ENCODE results near the gene TPRN. TPM values are rescaled to one million over a fixed set of nuclear protein-coding genes. Genes with fewer than 3 reads are reported as not detected.

TPRN gene
- total and polyA plus RNA-seq, 9 of the 15 experiments (the other 6 are each of a cell fraction or from before 2014, with no cell fraction given), result 0.31 to 31.9 (median 4.4) TPM

DNA sequence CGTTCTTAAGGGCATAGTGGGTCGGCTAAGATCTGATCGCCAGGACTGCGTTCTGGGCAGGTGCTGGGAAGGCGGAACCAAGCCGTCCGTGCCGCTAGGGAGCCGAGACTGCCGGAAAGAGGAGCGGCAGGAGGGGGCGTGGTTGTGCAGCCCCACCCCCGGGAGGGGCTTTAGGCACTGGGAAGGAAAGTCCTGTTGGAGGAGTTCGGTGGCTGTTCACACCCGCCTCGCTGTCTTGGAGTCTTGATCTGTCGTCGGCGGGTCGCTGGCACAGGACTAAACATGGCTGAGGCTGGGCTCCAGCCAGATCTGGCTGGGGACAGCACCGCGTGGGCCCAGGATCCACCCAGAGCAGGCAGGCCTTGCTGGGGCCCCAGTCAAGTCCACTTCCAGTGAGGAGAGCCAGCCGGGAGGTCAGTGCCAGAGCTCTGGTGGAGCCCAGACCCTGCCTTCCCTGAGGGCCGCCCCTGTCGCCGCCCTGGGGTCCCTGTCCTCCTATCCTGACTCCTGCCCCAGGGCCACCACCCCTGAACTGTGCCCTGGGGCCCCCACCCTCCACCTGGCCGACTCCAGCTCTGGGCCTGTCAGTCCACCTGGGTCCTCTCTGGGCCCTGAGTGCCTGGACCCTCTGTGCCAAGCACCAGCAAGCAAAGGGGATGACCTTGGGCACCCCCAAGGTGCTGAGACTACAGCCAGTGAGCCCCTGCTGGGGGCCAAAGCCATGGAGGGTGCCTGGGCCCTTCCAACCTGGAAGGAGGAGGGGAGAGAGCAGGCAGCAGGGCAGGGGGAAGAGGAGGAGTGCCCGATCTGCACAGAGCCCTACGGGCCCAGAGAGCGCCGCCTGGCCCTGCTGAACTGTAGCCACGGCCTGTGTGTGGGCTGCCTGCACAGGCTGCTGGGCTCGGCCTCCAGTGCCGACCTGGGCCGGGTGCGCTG lies 17.0 kb upstream of the TPRN start (continued):
- TF ChIP-seq, protein P1, sequence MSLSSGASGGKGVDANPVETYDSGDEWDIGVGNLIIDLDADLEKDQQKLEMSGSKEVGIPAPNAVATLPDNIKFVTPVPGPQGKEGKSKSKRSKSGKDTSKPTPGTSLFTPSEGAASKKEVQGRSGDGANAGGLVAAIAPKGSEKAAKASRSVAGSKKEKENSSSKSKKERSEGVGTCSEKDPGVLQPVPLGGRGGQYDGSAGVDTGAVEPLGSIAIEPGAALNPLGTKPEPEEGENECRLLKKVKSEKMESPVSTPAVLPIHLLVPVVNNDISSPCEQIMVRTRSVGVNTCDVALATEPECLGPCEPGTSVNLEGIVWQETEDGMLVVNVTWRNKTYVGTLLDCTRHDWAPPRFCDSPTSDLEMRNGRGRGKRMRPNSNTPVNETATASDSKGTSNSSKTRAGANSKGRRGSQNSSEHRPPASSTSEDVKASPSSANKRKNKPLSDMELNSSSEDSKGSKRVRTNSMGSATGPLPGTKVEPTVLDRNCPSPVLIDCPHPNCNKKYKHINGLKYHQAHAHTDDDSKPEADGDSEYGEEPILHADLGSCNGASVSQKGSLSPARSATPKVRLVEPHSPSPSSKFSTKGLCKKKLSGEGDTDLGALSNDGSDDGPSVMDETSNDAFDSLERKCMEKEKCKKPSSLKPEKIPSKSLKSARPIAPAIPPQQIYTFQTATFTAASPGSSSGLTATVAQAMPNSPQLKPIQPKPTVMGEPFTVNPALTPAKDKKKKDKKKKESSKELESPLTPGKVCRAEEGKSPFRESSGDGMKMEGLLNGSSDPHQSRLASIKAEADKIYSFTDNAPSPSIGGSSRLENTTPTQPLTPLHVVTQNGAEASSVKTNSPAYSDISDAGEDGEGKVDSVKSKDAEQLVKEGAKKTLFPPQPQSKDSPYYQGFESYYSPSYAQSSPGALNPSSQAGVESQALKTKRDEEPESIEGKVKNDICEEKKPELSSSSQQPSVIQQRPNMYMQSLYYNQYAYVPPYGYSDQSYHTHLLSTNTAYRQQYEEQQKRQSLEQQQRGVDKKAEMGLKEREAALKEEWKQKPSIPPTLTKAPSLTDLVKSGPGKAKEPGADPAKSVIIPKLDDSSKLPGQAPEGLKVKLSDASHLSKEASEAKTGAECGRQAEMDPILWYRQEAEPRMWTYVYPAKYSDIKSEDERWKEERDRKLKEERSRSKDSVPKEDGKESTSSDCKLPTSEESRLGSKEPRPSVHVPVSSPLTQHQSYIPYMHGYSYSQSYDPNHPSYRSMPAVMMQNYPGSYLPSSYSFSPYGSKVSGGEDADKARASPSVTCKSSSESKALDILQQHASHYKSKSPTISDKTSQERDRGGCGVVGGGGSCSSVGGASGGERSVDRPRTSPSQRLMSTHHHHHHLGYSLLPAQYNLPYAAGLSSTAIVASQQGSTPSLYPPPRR (CRISPR knock-in tag; IDR thresholded peaks at IDR 0.05; ENCODE audit: borderline replicate concordance), result no peak
- TF ChIP-seq RHOXF2B (CRISPR knock-in tag; conservative IDR thresholded peaks at IDR 0.05), result no peak
- TF ChIP-seq RBFOX2 (IDR thresholded peaks at IDR 0.05; ENCODE audit: low read depth, low read length), result peak; percentile 74
- TF ChIP-seq TCF7L2 (IDR thresholded peaks at IDR 0.05; ENCODE audit: low read depth, low read length), result no peak
- peak; percentile 70 for TF ChIP-seq POLR2A (conservative IDR thresholded peaks at IDR 0.05)
- TF ChIP-seq TEAD4 (IDR thresholded peaks at IDR 0.05; ENCODE audit: low read length), result no peak
- TF ChIP-seq TEAD4 (CRISPR knock-in tag; IDR thresholded peaks at IDR 0.05; ENCODE audit: borderline replicate concordance), result no peak
- no peak for TF ChIP-seq TAL1 (IDR thresholded peaks at IDR 0.05)
- no peak for TF ChIP-seq CHAMP1 (IDR thresholded peaks at IDR 0.05)
- peak; percentile 37; the same call in 1 of the 2 replicates for TF ChIP-seq MYC (IDR thresholded peaks at IDR 0.05; ENCODE audit: low read depth, low read length)
- no peak for TF ChIP-seq MYC (CRISPR knock-in tag; IDR thresholded peaks at IDR 0.05; ENCODE audit: borderline replicate concordance, low read depth)
- TF ChIP-seq TOE1 (IDR thresholded peaks at IDR 0.05; ENCODE audit: borderline replicate concordance), result no peak
- no peak for TF ChIP-seq TOE1 (CRISPR knock-in tag; IDR thresholded peaks at IDR 0.05; ENCODE audit: borderline replicate concordance, low read depth)
- TF ChIP-seq, protein P2, sequence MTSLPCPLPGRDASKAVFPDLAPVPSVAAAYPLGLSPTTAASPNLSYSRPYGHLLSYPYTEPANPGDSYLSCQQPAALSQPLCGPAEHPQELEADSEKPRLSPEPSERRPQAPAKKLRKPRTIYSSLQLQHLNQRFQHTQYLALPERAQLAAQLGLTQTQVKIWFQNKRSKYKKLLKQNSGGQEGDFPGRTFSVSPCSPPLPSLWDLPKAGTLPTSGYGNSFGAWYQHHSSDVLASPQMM (CRISPR knock-in tag; IDR thresholded peaks at IDR 0.05), result no peak
- TF ChIP-seq, protein P3, sequence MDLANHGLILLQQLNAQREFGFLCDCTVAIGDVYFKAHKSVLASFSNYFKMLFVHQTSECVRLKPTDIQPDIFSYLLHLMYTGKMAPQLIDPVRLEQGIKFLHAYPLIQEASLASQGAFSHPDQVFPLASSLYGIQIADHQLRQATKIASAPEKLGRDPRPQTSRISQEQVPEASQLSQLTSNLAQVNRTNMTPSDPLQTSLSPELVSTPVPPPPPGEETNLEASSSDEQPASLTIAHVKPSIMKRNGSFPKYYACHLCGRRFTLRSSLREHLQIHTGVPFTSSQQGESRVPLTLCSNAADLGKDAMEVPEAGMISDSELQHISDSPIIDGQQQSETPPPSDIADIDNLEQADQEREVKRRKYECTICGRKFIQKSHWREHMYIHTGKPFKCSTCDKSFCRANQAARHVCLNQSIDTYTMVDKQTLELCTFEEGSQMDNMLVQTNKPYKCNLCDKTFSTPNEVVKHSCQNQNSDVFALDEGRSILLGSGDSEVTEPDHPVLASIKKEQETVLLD (IDR thresholded peaks at IDR 0.05), result no peak; the same call in 1 of the 2 replicates
- no peak for TF ChIP-seq CBX1 (IDR thresholded peaks at IDR 0.05; ENCODE audit: low read depth)
- no peak for TF ChIP-seq ZNF165 (CRISPR knock-in tag; IDR thresholded peaks at IDR 0.05; ENCODE audit: borderline replicate concordance)
- TF ChIP-seq RBM15 (IDR thresholded peaks at IDR 0.05; ENCODE audit: insufficient read depth, low read length), result no peak
- TF ChIP-seq GABPA (tag; conservative IDR thresholded peaks at IDR 0.05; ENCODE audit: low read depth), result peak; percentile 86
